Measurements from ENCODE around the gene C11orf42.

C11orf42 gene

DNA sequence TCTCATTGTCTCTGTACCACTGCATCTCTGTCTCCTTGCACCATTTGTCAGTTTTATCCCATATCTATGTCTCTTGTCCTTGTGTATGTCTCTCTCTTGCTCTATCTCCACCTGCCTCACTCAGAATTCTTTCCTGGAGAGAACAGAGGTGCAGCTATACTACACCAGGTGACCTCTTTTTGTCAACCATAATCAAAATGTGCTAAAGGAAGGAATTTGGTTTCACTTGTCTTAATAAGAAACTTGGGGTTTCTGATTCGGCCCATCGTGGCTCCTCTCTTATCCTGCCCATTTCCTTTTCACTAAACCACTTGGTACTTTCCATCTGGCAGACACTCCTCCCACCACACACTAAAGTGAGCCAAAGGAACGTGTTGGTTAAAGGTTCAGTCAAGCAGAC lies 2.0 kb upstream of the C11orf42 start:
- H3K36me3 ChIP-seq (ENCODE audit: control insufficient read depth in 1 of 2, insufficient read depth in 2 of 2, low read depth in 1 of 2, low read length in 2 of 2), result peaks cover 9 to 47% of the 10 kb centered on the region in 2 experiments
- no peak overlapping the region for H3K23ac ChIP-seq (ENCODE audit: low read length in 2 of 2)
- H2BK5ac ChIP-seq (ENCODE audit: low read depth, low read length, poor library complexity, severe bottlenecking), result no peak overlapping the region
- H3K4me2 ChIP-seq (ENCODE audit: low read length, poor library complexity, severe bottlenecking), result no peak overlapping the region
- DNase-seq, result no peak
- no peak overlapping the region for H3K4ac ChIP-seq (ENCODE audit: low read depth in 1 of 2, low read length in 2 of 2)
- no peak overlapping the region for H4K91ac ChIP-seq (ENCODE audit: low read length)
- H2AK5ac ChIP-seq (ENCODE audit: low read length, severe bottlenecking), result no peak overlapping the region
- no peak overlapping the region for H3K27ac ChIP-seq (ENCODE audit: low read length, poor library complexity, severe bottlenecking)
- H3K4me1 ChIP-seq (ENCODE audit: control insufficient read depth, insufficient read depth, low read depth, low read length), result peaks cover 2% of the 10 kb centered on the region
- no peaks in the 10 kb centered on the region for H3K9me3 ChIP-seq (ENCODE audit: control insufficient read depth, low read length)
- no peak overlapping the region for H2BK120ac ChIP-seq (ENCODE audit: low read depth, low read length)
- H3K4me3 ChIP-seq (ENCODE audit: insufficient read depth in 1 of 2, low read depth in 1 of 2, low read length in 2 of 2), result no peak overlapping the region
- no peak overlapping the region for H2AFZ ChIP-seq (ENCODE audit: low read depth, low read length)
- peaks cover 2% of the 10 kb centered on the region for H3K79me1 ChIP-seq (replicated peaks; ENCODE audit: low read length, poor library complexity, severe bottlenecking)
- WGBS, result 94% methylated on average over 3 of the region's 3 CpGs
- H3K18ac ChIP-seq (ENCODE audit: low read depth in 1 of 2, low read length in 2 of 2), result no peak overlapping the region
- no peak overlapping the region for H3K14ac ChIP-seq (ENCODE audit: low read length in 2 of 2)
- H4K8ac ChIP-seq (ENCODE audit: low read length), result no peak overlapping the region
- no peak overlapping the region for H2BK15ac ChIP-seq (ENCODE audit: low read depth, poor library complexity, severe bottlenecking)
- H3K27me3 ChIP-seq (ENCODE audit: control insufficient read depth in 1 of 2, insufficient read depth in 1 of 2, low read length in 2 of 2), result no peaks in the 10 kb centered on the region
- no peak overlapping the region for H2BK12ac ChIP-seq (ENCODE audit: low read length in 2 of 2)
- H3K9ac ChIP-seq (ENCODE audit: low read length), result no peak overlapping the region

- H3K9ac ChIP-seq (ENCODE audit: low read length), result no peak overlapping the region
- H4K8ac ChIP-seq (ENCODE audit: low read length), result no peak overlapping the region
- H3K14ac ChIP-seq (ENCODE audit: low read length in 2 of 2), result no peak overlapping the region
- H3K4me2 ChIP-seq (ENCODE audit: low read length, poor library complexity, severe bottlenecking), result no peak overlapping the region
- no peaks in the 10 kb centered on the region for H3K9me3 ChIP-seq (ENCODE audit: control insufficient read depth, low read length)
- H3K4me3 ChIP-seq (ENCODE audit: insufficient read depth in 1 of 2, low read depth in 1 of 2, low read length in 2 of 2), result no peak overlapping the region
- H3K23ac ChIP-seq (ENCODE audit: low read length in 2 of 2), result no peak overlapping the region
- no peak overlapping the region for H3K27ac ChIP-seq (ENCODE audit: low read length, poor library complexity, severe bottlenecking)
- H2AK5ac ChIP-seq (ENCODE audit: low read length, severe bottlenecking), result no peak overlapping the region
- DNase-seq, result no peak
- H2BK12ac ChIP-seq (ENCODE audit: low read length in 2 of 2), result no peak overlapping the region
- peaks cover 6 to 59% of the 10 kb centered on the region in 2 experiments for H3K36me3 ChIP-seq (ENCODE audit: control insufficient read depth in 1 of 2, insufficient read depth in 2 of 2, low read depth in 1 of 2, low read length in 2 of 2)
- peaks cover 2% of the 10 kb centered on the region for H3K79me1 ChIP-seq (replicated peaks; ENCODE audit: low read length, poor library complexity, severe bottlenecking)
- H4K91ac ChIP-seq (ENCODE audit: low read length), result no peak overlapping the region
- no peak overlapping the region for H2BK15ac ChIP-seq (ENCODE audit: low read depth, poor library complexity, severe bottlenecking)
- H2AFZ ChIP-seq (ENCODE audit: low read depth, low read length), result no peak overlapping the region
- H2BK120ac ChIP-seq (ENCODE audit: low read depth, low read length), result no peak overlapping the region
- H3K4ac ChIP-seq (ENCODE audit: low read depth in 1 of 2, low read length in 2 of 2), result no peak overlapping the region
- peaks cover 3% of the 10 kb centered on the region for H3K4me1 ChIP-seq (ENCODE audit: control insufficient read depth, insufficient read depth, low read depth, low read length)
- H3K18ac ChIP-seq (ENCODE audit: low read depth in 1 of 2, low read length in 2 of 2), result no peak overlapping the region
- no peak overlapping the region for H2BK5ac ChIP-seq (ENCODE audit: low read depth, low read length, poor library complexity, severe bottlenecking)
- H3K27me3 ChIP-seq (ENCODE audit: control insufficient read depth in 1 of 2, insufficient read depth in 1 of 2, low read length in 2 of 2), result no peaks in the 10 kb centered on the region
- no CpG with 5 or more reads among the region's 1 CpG for WGBS
Observed at GRCh38 chr11:6204706-6205105, 651 bp upstream of the C11orf42 start.

DNA sequence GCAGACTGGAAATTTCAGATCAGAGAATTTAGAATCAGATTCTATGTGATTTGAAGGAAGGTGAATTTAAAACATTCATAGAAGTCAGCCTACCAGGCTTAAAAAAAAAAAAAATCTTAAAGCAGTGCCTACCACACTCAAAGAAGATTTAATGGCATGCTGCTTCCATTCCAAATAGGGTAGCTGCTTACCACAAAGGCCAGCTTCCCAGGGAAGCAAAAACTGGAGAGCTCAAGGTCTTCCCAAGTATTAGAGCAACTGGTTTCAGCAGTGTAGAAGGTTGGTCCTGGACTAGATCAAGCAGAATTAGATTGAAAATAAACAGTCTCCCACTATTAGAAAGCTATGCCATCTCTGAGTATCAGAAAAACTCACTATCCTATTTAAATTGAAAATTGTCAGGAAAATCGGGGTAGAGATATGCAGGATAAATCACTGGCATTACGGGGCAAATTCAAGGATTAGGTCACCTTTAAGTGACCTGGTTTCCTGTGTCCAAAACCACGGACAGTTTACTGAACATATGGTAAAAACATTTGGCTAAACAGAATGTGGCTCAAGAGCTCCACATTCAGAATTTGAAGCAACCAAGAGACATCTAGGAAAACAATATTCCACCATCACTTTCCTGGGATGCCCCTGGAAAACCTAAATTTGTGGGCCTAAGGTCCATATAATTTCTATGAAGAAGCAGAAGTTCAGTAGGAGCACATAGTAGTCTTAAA lies 1.3 kb downstream of the C11orf42 start:
- H4K8ac ChIP-seq (ENCODE audit: low read length), result no peak overlapping the region
- H2AFZ ChIP-seq (ENCODE audit: low read depth, low read length), result no peak overlapping the region
- H2BK5ac ChIP-seq (ENCODE audit: low read depth, low read length, poor library complexity, severe bottlenecking), result no peak overlapping the region
- H2AK5ac ChIP-seq (ENCODE audit: low read length, severe bottlenecking), result no peak overlapping the region
- no peaks in the 10 kb centered on the region for H3K27me3 ChIP-seq (ENCODE audit: control insufficient read depth in 1 of 2, insufficient read depth in 1 of 2, low read length in 2 of 2)
- H3K4me2 ChIP-seq (ENCODE audit: low read length, poor library complexity, severe bottlenecking), result no peak overlapping the region
- H2BK120ac ChIP-seq (ENCODE audit: low read depth, low read length), result no peak overlapping the region
- H3K14ac ChIP-seq (ENCODE audit: low read length in 2 of 2), result no peak overlapping the region
- no peak overlapping the region for H3K4ac ChIP-seq (ENCODE audit: low read depth in 1 of 2, low read length in 2 of 2)
- no peak overlapping the region for H3K4me3 ChIP-seq (ENCODE audit: insufficient read depth in 1 of 2, low read depth in 1 of 2, low read length in 2 of 2)
- H3K23ac ChIP-seq (ENCODE audit: low read length in 2 of 2), result no peak overlapping the region
- no peak overlapping the region for H2BK15ac ChIP-seq (ENCODE audit: low read depth, poor library complexity, severe bottlenecking)
- DNase-seq, result peak; percentile 13
- H3K18ac ChIP-seq (ENCODE audit: low read depth in 1 of 2, low read length in 2 of 2), result no peak overlapping the region
- H3K36me3 ChIP-seq (ENCODE audit: control insufficient read depth in 1 of 2, insufficient read depth in 2 of 2, low read depth in 1 of 2, low read length in 2 of 2), result peaks cover 24 to 78% of the 10 kb centered on the region in 2 experiments
- H3K4me1 ChIP-seq (ENCODE audit: control insufficient read depth, insufficient read depth, low read depth, low read length), result peaks cover 7% of the 10 kb centered on the region
- no peak overlapping the region for H3K9ac ChIP-seq (ENCODE audit: low read length)
- WGBS, result 43% methylated on average over 3 of the region's 3 CpGs
- H4K91ac ChIP-seq (ENCODE audit: low read length), result no peak overlapping the region
- H3K79me1 ChIP-seq (replicated peaks; ENCODE audit: low read length, poor library complexity, severe bottlenecking), result peaks cover 7% of the 10 kb centered on the region
- no peak overlapping the region for H3K27ac ChIP-seq (ENCODE audit: low read length, poor library complexity, severe bottlenecking)
- H2BK12ac ChIP-seq (ENCODE audit: low read length in 2 of 2), result no peak overlapping the region
- H3K9me3 ChIP-seq (ENCODE audit: control insufficient read depth, low read length), result no peaks in the 10 kb centered on the region

DNA sequence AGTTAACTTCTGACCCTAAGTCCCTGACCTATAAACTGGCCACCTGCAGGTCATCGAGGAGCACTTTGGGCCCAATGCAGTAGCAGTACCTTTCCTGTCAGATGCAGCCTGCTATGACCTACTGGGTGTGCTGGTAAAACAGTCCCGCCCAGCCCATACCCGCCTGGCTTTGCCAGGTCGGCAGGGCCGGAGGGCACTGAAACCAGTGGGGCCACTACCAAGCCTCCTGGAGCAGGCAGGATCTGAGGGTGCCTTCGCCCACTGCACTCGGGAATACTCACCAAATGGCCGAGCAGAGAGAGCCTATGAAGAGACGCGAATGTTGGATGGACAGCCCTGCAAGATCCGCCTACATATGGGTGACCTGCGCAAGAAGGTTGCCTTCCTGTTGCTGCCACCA lies 4.4 kb downstream of the C11orf42 start:
- DNase-seq, result no peak
- no peak overlapping the region for H3K23ac ChIP-seq (ENCODE audit: low read length in 2 of 2)
- H2AK5ac ChIP-seq (ENCODE audit: low read length, severe bottlenecking), result peak overlapping the region; percentile 7
- H4K91ac ChIP-seq (ENCODE audit: low read length), result no peak overlapping the region
- peaks cover 15% of the 10 kb centered on the region for H3K79me1 ChIP-seq (replicated peaks; ENCODE audit: low read length, poor library complexity, severe bottlenecking)
- H2BK5ac ChIP-seq (ENCODE audit: low read depth, low read length, poor library complexity, severe bottlenecking), result no peak overlapping the region
- no peak overlapping the region for H2BK120ac ChIP-seq (ENCODE audit: low read depth, low read length)
- no peak overlapping the region for H3K9ac ChIP-seq (ENCODE audit: low read length)
- H3K14ac ChIP-seq (ENCODE audit: low read length in 2 of 2), result no peak overlapping the region
- H3K4ac ChIP-seq (ENCODE audit: low read depth in 1 of 2, low read length in 2 of 2), result no peak overlapping the region
- H3K9me3 ChIP-seq (ENCODE audit: control insufficient read depth, low read length), result no peaks in the 10 kb centered on the region
- H3K4me3 ChIP-seq (ENCODE audit: insufficient read depth in 1 of 2, low read depth in 1 of 2, low read length in 2 of 2), result no peak overlapping the region
- no peaks in the 10 kb centered on the region for H3K27me3 ChIP-seq (ENCODE audit: control insufficient read depth in 1 of 2, insufficient read depth in 1 of 2, low read length in 2 of 2)
- no peak overlapping the region for H2BK15ac ChIP-seq (ENCODE audit: low read depth, poor library complexity, severe bottlenecking)
- H3K18ac ChIP-seq (ENCODE audit: low read depth in 1 of 2, low read length in 2 of 2), result peak overlapping the region in 1 of 2 experiments; percentile 7
- H2BK12ac ChIP-seq (ENCODE audit: low read length in 2 of 2), result peak overlapping the region in 1 of 2 experiments; percentile 19
- H3K4me2 ChIP-seq (ENCODE audit: low read length, poor library complexity, severe bottlenecking), result no peak overlapping the region
- H4K8ac ChIP-seq (ENCODE audit: low read length), result no peak overlapping the region
- H3K27ac ChIP-seq (ENCODE audit: low read length, poor library complexity, severe bottlenecking), result peak overlapping the region; percentile 51
- no peak overlapping the region for H2AFZ ChIP-seq (ENCODE audit: low read depth, low read length)
- WGBS, result 95% methylated on average over 12 of the region's 12 CpGs
- peaks cover 35 to 96% of the 10 kb centered on the region in 2 experiments for H3K36me3 ChIP-seq (ENCODE audit: control insufficient read depth in 1 of 2, insufficient read depth in 2 of 2, low read depth in 1 of 2, low read length in 2 of 2)
- H3K4me1 ChIP-seq (ENCODE audit: control insufficient read depth, insufficient read depth, low read depth, low read length), result peaks cover 7% of the 10 kb centered on the region

Measured in mesenchymal stem cell (in vitro differentiated cells and primary cell).